DMS114 treated with DMSO at 0.1 percent for 48 hours (cell line): ENCODE measurements around the gene STARD4.

Source experiments
- DNase-seq: peaks from one replicate; lab custom pipeline; 2025; ENCODE audit not compliant: unreplicated experiment; lab: John Stamatoyannopoulos, UW

STARD4 gene, protein sequence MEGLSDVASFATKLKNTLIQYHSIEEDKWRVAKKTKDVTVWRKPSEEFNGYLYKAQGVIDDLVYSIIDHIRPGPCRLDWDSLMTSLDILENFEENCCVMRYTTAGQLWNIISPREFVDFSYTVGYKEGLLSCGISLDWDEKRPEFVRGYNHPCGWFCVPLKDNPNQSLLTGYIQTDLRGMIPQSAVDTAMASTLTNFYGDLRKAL

DNA sequence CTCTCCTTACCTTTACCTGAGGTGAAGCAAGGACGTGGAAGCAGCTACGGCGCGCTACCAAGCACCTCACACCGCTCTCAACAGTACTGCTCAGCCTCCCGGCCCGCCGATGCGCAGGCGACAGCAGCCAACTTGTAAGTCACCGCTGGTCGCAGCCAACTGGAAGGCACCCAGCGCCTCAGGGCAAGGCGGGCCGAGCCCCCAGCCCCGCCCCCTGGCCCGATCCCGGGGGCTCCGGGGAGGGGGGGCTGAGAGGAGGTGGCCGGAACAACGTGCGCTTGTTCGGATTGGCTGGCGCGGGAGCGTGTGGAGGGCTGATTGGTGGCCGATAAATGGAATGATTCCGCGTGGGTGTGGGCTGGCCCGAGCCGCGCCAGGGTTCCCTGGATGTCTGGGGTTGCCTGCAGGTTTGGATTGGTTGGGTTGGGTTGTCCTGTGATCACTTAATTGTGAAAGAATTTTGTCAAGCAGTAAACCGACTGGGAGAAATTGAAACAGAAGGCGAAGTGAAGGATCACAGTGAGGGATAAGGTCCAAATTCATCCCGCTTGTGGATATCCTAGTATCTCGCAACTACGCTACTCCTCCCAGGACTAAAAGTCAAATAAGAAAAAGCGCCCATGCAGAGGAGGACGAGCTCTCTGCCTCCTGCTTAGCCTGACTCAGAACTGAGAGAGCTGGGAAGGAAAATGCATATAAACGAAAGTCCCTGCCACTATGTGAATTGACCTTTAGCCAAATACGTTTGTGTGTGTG, at the start of gene STARD4:
Gene STARD4 (minus strand): TSS at position 161 of the 756 bp plus-strand sequence. CDS start 5,102 bp downstream, outside the sequence.
- DNase-seq: peak; percentile 39

DNA sequence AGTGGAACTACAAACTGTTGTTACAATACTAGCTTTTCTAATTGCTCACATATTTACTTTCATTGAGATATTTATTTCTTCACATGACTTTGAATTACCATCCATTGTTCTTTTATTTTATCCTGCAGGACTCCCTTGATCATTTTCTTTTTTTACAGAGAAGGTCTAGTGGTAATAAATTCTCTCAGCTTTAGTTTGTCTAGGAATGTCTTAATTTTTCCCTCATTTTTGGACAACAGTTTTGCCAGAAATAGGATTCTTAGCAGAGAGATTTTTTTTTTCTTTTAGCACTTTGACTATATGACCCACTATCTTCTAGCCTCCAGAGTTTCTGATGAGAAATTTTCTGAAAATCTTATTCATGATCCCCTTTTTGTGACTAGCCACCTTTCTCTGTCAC, 47.3 kb upstream of the STARD4 start:
- DNase-seq: no peak

DNA sequence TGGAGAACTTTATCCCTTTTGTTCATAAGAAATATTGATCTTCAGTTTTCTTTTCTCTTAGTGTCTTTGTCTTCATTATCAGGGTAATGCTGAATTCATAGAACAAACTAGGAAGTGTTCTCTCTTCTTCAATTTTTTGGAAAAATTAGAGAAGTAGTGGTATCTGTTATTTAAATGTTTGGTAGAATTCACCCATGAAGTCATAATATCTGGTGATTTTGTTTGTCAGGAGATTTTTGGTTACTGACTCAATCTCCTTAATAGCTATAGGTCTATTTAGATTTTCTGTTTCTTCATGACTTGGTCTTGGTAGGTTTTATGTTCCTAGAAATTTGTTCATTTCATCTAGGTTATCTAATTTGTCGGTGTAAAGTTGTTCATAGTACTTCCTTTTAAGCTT, 45.4 kb upstream of the STARD4 start:
- DNase-seq: no peak

DNA sequence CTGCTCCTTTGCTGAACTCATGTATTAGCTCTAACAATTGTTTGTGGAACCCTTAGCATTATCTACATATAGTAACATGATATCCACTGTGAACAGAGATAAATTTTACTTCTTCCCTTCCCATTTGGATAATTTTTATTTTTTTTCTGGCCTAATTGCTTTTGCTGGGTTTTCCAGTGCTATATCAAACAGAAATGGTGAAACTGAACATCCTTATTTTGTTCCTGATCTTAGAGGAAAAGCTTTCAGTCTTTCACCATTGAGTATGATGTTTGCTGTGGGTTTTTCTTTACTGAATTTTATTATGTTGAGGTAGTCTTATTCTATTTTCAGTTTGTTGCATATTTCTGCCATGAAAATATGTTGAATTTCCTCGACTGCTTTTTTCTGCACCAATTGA, 44.8 kb upstream of the STARD4 start:
- no peak for DNase-seq

DNA sequence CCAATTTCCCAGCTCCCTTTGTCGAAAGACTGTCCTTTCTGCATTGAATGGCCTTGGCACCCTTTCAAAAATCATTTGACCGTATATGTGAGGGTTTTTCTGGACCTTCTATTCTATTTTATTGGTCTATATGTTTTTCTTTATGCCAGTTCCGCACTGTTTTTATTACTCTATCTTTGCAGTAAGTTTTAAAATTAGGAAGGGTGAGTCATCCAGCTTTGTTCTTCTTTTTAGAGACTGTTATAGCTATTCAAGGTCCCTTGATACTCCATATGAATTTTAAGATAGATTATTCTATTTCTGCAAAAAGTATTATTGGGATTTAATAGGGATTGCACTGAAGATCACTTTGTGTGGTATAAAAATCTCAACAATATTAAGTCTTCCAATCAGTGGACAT, 44.2 kb upstream of the STARD4 start:
- DNase-seq: no peak

DNA sequence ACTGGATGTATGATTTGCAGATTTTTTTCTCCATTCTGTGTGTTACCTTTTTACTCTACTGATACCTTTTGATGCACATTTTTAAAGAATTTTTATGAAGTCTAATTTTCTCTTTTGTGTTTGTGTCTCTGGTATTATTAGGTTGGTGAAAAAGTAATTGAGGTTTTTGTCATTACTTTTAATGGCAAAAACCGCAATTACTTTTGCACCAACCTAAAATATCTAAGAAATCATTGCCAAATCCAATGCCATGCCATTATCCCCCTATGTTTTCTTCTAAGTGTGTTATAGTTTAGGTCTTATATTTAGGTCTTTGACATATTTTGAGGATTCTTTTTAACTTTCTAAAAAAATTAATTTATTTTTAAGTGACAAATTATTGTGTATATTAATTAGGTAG, 43.4 kb upstream of the STARD4 start:
- no peak for DNase-seq

DNA sequence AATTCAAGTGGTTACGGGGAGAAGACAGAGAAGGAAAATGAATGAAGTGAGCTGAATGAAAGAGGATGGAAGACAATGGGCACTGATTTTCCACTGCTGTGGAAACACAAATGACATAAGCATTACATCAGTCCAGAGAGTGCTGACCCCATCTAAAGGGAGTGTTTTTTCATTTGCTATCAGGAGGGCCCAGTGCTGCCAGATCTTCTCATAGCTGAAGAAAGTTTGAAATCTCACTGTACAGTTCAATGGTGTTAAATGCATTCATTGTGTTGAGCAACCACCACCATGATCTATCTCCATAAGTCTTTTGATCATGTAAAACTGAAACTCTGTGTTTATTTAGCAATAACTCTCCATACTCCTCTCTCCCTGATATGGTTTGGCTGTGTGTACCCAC, 41.5 kb upstream of the STARD4 start:
- no peak for DNase-seq

DNA sequence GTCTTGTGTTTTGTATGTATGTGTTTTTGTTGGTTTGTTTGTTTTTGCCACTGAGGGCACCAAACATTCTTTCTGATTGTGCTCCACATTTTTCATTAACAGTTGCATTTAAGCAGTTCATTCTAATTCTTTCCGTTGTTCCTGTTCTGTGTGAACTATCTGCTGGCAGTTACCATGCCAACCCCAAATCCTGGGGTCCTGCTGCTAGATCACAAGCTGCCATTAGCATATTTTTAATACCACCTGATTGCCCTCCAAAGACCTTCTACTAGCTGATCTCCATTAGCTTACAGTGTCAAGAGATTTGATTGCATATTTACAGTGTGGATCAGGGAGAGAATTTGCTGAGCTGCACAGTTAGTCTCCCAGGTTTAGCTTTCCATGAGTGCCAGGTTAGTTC, 40.6 kb upstream of the STARD4 start:
- DNase-seq: no peak

DNA sequence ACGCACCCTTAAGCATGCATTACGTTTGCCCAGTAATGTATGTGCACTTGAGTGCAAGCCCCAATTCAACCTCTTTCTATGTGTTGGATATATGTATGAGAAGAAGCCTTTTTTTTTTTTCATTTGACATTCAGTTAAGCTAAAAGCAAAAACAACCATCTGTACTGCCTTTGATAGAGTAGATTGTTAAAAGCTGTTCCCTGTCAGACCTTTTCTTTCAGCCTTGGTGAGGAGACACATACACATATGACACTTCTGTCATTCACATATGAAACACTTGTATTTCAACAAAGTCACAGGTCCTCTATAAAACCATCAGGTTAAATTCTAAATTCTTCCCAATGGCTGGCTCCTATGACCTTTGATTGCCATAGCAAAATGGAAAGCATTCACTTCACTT, 40.2 kb upstream of the STARD4 start:
- DNase-seq: no peak

DNA sequence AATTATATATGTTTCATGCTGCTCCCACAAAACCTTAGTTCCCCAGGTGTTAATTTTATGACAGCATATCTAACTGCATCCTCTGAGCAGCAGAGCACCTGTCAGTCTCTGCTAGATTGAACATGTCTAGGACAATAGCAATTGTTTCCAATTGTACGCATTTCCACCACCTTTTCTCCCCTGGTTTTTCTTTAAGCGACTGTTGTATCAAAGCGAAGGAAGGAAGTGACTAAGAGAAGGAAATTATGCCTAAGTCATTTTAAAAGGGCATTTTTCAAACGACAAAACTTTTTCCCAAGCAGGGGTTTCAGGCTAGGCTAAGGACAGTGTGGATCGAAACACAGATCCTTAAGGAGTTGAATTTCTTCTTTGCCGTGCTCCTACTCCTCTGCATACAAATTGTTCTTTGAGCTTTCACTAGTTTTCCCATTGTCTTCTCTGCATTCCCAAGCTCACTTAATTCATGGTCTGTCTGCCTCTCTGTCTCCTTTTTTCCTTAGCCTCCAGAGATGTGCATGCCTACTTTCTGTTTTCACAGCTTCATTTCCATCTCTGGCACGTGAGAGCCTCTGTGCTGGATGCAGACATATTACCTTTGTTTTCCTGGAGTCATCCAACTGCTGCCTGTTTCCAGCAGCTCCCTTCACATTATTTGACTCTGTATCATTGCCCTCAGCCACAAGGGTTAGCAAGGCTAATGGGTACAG, 39.4 kb upstream of the STARD4 start:
- no peak for DNase-seq

DNA sequence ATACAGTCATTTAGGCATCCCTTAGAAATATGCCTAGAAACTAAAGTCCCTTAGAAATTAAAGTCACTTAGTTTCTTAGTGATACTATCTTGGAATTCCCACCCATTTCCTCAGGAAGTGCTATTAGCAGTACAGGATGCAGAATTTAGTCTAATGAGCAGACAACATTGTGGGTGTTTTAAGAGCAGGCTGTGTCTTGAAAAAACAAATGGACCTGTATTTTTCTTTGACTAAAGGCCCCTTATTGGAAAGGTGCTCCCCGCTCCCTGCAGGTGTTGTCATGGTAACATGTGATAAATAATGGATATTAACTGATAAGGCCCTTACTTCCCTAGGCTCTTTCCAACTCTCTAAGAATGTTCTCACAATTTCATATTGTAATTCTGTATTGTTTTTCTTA, 38.8 kb upstream of the STARD4 start:
- no peak for DNase-seq

DNA sequence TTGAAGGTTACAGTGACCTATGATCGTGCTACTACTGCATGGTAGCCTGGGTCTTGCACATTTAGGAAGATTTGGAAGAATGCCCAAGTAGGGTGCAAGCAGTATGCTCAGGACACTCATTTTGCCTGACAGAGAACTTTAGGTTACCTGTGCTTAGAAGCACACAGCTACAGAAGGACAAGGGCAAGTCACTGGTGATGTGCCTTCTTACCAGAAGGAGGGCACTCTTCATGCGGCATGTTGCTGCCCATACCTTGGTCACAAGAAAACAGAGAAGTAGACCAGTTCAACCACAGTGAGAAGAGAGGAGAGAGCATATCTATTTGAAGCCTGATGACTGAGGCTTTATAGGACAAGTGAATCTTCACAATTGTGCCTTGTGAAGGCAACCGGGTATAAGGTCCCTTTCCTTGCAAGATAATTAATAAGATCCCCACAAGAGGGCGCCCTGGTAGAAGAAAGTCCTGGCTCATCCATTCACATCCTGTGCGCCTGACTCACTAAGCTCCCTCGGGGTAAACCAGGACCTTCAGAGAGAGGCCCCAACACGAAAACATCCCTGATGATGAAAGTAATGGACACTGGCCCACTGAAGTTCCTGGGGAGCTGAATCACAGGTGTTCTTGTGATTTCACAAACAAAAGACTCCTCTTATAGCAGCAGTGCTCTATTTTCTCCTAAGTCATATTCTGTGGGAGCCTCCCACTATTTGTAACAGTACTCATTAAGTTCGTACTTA, 38.1 kb upstream of the STARD4 start:
- peak; percentile 64 for DNase-seq

DNA sequence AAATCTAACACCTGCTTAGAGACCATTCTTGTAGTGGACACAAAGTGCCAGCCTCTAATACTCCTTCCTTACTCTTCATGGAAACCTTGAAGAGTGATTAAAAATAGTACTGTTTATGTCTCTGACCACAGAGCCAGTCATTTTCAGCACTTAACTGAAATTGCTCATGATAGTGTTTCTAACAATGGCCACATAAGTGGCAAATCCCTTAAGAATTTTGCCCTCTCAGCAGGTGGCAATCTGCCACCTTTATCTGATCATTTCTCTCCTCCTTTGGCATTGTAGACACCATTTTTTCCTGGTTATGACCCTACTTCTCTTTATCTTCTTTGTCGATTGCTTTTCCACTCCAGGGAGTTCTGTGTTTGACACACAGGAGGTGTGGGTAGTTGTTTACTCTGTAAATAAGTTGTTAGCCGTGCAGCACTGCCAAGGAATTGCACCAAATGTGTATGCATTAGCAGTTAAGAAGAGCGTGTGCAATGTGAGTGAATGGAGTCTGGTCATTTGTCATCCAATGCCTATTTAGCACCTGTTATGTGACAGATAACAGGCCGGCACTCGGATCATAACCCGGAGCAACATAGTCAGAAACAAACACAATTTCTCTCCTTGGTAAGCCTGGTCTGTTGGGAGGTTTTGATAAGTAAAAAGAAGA, 36.8 kb upstream of the STARD4 start:
- DNase-seq: no peak

DNA sequence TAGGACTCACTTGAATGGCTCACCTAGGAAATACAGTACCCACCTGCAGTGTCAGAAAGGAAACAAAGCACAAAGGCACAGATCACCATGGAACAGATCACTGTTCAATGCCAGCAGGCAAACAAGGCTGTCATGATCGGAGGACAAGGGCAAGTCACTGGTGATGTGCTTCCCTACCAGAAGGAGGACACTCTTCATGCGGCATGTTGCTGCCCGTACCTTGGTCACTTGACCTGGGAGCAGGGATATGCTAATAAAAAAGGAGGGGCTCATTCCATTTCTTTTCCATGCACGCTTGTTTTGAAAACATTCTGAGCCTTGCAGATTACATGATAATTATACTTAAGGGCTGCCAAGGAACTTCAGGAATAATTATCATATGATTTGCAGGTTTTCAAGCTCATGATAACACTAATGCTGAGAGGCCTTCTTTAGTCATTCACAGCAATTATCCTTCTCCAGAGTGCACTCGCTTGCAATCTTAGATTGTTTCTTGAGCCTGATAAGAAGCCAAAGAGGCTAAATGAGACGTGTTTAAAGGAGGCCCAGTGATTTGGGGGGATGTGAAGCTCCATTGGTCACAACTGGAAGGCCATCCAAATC, 36.1 kb upstream of the STARD4 start:
- no peak for DNase-seq

DNA sequence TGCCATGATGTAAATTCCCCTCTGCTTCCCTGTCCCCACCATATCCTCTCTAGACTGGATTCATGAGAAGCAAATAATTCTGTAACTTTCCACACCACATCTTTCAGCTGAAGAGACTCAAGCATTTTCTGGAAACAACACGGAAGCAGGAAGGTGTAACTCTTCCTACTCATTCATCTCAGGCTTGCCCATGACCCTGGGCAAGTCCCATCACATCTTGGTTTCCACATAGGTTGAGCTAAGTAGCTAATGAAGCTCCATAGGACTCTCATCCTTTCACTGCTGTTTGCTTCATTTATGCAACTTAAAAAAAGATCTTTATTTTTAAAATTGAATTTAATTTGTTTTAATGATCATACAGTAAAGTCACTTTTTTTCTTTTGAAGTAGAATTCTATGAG, 32.7 kb upstream of the STARD4 start:
- no peak for DNase-seq

DNA sequence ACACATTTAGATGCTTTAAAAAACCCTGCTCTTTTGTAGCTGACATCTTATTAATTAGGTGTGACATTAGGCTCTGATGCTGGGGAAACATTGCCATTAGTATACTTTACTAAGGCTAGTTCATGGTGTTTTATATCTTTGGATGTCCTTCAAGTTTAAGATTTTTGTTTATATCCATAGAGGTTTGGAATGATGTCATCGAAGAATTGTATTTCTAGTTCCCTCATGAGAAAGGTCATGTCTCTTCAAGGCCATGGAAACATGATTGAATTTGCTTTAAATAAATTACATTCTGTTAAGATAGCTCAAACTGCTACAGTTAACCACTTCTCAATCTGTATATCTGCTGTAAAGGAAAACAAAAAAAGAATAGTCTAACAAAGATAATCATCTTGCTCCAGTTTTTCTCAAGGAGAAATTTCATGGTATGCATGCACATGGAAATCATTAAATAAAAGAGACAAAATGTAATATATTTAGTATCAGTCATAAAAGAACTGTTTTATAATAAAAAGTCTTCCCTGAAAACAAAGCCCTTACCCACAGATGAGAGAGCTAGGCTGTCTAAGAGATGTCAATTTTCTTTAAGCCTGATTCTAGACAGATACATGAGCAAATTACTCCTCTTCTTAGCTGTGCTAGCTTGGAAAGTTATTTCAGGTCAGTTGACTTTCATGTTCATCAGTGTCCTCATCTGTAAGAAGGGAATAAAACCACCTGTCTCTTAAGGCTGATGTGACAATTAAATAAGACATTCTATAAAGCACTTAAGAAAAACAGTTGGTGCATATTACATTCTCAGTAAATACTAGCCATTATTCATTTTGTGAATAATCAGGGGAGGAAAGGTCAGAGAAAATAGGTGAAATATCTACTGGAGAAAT, 25.0 kb upstream of the STARD4 start:
- no peak for DNase-seq

DNA sequence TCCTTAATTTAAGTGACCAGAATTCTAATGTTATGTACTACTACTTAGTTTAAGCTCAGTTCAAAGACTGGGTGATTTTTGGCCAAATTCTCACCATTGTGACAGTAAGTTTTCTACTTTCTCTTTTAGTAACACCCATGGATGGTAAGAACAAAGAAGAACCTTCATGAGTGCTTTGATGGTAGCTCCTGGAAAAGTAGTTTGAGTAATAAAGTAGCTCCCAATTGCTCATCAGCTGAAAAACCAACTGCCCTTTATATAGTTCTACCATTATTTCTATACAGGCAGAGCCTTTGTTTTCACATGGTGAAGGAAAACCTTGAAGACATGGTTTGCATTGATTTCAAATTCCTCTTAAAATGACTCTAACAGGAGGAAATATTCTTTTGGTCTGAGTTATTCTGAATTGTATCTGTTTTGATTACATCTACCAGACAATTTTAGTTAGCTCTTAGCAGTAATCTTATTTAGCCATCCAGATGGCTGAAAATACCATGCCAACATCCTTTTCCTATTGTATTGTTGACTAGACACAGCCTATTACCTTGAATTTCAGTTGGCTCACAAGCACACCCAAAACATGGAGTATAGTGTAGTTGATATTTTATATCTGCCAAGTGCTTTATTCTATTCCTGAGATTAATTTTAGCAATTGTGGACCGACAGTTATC, 23.7 kb upstream of the STARD4 start:
- no peak for DNase-seq

DNA sequence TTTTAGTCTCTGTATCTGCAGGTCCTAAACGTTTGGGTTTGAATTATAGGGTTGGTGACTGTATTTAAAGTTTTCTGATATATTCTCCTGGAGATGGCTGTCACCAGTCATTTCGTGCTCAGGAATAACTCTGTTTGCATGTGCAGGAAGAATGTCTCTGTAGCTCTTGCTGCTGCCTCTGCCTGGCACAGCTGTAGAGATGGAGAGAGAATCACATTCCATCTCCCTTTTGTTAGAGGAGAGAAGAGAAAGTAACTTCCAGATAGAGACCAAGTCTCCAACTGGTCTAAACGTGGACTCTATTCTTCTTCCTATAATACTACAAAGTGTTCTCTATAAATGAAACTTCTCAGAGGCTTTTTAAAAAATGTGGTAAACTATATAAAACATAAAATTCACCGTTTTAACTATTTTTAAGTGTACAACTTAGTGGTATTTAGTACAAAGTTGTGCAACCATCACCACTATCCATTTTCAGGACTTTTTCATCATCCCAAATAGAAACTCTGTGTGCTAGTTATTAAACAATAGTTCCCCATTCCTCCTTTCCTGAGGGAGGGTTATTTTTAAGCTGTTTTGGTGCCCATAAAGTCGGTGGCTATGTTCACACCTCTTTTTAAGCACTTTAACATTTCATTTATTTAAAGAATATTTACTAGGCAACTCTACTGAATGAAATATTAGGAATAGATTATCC, 20.7 kb upstream of the STARD4 start:
- DNase-seq: no peak
